GM12891 (cell line): ENCODE data around the gene CCDC159.

Experiments
- DNase-seq: peaks from one replicate; pipeline ENCODE4 v3.0.0; 2011; ENCODE audit warnings: low spot score; ENCODE audit not compliant: insufficient read length
- FAIRE-seq: peaks from 2 replicates; lab custom pipeline; 2011; peaks lifted over from hg19 to GRCh38; lab: Jason Lieb, UNC
- PAX5 ChIP-seq: IDR thresholded peaks from 2 replicates; pipeline ENCODE4 v1.6.1; 2011; ENCODE audit warnings: low read length, moderate library complexity, mild to moderate bottlenecking; ENCODE audit not compliant: insufficient read depth, severe bottlenecking
- POLR2A ChIP-seq: IDR thresholded peaks from 2 replicates; pipeline ENCODE4 v1.6.1; 2011; ENCODE audit warnings: low read depth, low read length, control low read depth
- POLR2AphosphoS5 ChIP-seq: IDR thresholded peaks from 2 replicates; pipeline ENCODE4 v1.6.1; 2011; ENCODE audit warnings: low read depth, low read length, control low read depth
- POU2F2 ChIP-seq: IDR thresholded peaks from 2 replicates; pipeline ENCODE4 v1.6.1; 2011; ENCODE audit warnings: low read depth, mild to moderate bottlenecking, control low read depth, low read length, moderate library complexity
- SPI1 ChIP-seq: IDR thresholded peaks from 2 replicates; pipeline ENCODE4 v1.6.1; 2011; ENCODE audit warnings: low read depth, low read length, control low read depth
- TAF1 ChIP-seq: IDR thresholded peaks from 2 replicates; pipeline ENCODE4 v1.6.1; 2011; ENCODE audit warnings: low read depth, low read length, control low read depth

Gene CCDC159

DNA sequence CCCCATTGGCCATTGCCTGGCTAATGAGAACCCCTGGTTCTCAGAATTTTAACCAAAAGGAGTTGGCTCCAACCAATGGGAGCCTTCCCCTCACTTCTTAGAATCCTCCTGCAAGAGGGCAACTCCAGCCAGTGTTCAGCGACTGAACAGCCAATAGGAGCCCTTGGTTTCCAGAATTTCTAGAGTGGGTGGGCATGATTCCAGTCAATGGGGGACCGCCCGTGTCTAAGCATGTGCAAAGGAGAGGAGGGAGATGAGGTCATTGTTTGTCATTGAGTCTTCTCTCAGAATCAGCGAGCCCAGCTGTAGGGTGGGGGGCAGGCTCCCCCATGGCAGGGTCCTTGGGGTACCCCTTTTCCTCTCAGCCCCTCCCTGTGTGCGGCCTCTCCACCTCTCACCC lies 18.6 kb downstream of the CCDC159 start:
- FAIRE-seq (no peak), DNase-seq (no peak)
- TF ChIP-seq SPI1 (no peak), POLR2A (no peak), PAX5 (no peak), TAF1 (no peak), POU2F2 (no peak), POLR2AphosphoS5 (no peak)

DNA sequence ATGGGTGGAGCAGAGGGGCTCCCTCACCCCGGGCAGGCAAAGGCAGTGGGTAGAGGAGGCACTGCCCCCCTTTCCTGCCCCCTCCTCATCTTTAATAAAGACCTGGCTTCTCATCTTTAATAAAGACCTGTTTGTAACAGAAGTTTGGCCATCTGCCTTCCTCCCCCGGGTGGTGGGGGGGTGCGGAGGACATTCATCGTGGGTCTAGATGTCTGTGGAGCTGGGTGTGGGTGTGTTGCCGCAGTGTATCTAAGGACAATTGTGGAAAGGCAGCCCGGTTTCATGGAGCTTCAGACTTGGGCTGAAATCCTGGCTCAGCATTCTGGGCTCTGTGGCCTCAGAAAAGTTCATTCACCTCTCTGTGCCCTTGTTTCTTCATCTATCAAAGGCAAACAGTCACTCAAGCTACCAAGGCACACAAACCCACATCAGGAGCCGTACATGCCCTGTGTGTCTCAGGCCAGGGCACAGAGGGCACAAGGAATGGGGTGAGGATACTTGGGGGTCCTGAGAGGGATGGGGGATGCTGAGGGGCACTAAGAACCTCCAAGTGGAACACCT lies 19.3 kb downstream of the CCDC159 start:
- FAIRE-seq = no peak
- TF ChIP-seq SPI1 (no peak), TAF1 (no peak), POLR2A (no peak), PAX5 (no peak), POLR2AphosphoS5 (no peak), POU2F2 (no peak)

DNA sequence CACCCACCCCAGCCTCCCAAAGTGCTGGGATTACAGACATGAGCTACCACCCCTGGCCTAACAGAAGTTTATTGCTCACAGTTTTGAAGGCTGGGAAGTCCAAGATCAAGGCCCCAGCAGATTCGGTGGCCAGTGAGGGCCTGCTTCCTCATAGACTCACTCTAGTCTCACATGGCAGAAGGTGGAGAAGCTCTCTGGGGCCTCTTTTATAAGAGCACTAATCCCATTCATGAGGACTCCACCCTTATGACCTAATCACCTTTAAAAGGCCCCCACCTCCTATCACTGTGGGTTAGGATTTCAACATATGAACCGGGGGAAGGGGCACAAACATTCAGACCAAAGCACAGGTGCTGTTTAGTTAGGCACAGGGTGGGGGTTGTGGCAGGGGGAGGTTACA lies 21.2 kb downstream of the CCDC159 start:
- no peak for FAIRE-seq
- DNase-seq = no peak
- TF ChIP-seq POLR2A (no peak), POU2F2 (no peak), SPI1 (no peak), TAF1 (no peak), PAX5 (no peak), POLR2AphosphoS5 (no peak)

More for the DNA sequence above, 19.3 kb downstream of the CCDC159 start:
- no peak for DNase-seq

DNA sequence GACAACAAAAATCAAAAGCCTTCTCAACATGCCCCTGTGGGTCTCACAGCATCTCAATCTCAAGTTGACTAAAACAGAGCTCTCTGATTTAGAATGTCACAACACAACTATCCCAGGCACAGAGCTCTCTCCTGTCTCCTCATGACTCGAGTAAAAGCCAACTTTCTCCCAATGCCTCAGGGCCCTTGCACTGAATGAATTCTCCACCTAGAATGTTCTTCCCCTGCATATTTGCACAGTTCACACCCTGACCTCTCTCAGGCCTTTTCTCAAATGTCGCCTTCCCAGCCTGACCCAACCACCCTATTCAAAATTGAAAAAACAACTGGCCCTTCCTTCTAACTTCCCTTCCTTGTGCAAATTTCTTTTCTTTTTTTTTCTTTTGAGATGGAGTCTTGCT lies 24.4 kb downstream of the CCDC159 start:
- no peak for DNase-seq
- TF ChIP-seq POLR2A = no peak
- no peak for FAIRE-seq

DNA sequence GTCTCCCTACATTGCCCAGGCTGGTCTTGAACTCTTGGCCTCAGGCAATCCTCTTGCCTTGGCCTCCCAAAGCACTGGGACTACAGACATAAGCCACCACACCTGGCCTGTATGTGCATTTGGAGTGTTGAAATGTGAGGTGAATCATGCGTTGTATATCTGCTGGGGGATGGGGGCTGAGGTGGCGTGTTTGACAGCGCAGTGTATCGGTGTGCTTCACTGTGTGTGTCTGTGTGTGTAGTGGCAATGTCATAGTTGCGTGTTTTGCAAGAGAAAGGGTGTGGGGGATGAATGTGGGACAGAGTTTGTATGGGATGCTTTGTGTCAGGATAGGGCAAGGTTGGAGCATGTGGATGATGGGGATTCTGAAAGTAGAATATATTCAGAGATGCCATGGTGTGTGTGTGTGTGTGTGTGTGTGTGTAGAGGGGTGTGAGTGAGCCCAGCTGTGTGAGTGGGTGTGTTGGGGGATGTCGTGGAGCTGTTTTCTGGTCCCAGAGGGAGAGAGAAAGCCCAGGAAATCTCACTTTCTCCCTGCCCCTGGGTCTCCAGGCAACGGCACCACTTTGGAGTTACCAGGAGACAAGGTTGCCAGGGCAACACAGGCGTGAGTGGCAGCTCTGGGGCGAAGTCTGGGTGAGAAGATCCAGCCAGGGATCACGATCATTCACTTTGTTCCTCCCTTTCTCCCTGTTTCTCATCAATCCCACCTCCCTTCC lies 27.0 kb downstream of the CCDC159 start:
- FAIRE-seq (no peak), DNase-seq (no peak)
- TF ChIP-seq POU2F2 = no peak
- no peak for TF ChIP-seq POLR2AphosphoS5

DNA sequence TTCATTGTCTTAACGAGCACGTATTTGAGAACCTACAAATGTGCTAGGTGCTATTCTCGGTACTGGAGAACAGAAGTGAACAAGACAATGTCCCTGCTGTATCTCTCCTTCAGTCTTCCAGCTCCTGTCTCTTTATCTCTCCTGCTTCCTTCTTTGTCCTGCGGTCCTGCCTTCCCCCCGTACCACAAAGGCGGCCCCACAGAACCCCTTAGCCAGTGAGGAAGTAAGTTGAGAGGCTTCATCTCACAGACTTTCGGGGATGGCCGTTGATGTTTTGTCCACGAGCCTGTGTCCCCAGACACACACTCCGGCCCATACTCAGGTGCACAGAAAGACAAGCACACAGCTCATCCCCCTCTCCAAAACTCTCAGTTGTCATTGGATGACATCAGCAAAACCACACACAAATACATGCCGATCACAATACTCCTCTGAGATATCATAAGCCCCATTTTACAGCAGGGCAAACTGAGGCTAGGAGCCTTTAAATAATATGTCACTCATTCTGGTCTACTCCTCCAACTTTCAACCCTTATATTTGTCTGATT lies 27.6 kb downstream of the CCDC159 start:
- no peak for FAIRE-seq

DNA sequence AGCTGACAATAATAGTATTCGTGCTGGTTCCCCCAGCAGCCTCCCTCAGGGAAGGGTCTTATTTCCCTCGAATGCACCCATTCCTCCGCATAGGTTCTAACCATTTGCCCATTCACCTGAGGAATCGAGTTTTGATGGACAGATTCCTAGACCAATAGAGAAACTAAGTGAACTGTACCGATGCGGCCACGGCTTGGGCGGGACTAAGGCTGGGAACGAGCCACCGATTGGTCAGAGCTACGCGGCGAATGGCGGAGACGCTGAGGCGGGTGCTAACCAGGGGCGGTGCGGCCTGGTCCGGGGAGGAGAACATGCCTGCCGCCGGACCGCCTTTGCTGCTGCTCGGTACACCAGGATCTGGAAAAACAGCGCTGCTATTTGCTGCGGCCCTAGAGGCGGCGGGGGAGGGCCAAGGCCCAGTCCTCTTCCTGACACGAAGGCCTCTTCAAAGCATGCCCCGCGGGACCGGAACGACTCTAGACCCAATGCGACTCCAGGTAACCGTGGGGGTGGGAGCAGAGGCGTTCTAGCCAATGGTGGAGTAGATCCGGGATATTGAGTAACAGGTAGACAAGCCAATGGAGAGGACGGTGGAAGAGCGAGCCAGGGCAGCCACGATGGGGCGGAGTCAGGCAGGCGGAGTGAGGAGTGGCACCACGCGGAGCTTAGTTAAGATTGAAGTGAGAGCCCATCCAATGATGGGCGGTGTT lies 28.3 kb downstream of the CCDC159 start, which contains the start of gene SWSAP1:
Gene SWSAP1, plus strand, starts transcription at position 234 of the 710 bp plus-strand sequence. Its CDS starts 15 bp downstream, at position 249.
- TF ChIP-seq POLR2A = peak; percentile 44; the same call in 1 of the 2 replicates
- TF ChIP-seq POU2F2 = no peak; the same call in 1 of the 2 replicates
- TF ChIP-seq PAX5 = no peak
- no peak for TF ChIP-seq TAF1
- peak; percentile 82 for TF ChIP-seq POLR2AphosphoS5
- TF ChIP-seq SPI1 = no peak
- peak; percentile 98 for FAIRE-seq

More for the DNA sequence above, 27.6 kb downstream of the CCDC159 start:
- no peak for DNase-seq
- TF ChIP-seq POLR2A (no peak), POU2F2 (no peak), POLR2AphosphoS5 (no peak), SPI1 (0 out of 2 replicates have a peak, but pooled peaks have one; percentile 10), TAF1 (no peak), PAX5 (no peak)

DNA sequence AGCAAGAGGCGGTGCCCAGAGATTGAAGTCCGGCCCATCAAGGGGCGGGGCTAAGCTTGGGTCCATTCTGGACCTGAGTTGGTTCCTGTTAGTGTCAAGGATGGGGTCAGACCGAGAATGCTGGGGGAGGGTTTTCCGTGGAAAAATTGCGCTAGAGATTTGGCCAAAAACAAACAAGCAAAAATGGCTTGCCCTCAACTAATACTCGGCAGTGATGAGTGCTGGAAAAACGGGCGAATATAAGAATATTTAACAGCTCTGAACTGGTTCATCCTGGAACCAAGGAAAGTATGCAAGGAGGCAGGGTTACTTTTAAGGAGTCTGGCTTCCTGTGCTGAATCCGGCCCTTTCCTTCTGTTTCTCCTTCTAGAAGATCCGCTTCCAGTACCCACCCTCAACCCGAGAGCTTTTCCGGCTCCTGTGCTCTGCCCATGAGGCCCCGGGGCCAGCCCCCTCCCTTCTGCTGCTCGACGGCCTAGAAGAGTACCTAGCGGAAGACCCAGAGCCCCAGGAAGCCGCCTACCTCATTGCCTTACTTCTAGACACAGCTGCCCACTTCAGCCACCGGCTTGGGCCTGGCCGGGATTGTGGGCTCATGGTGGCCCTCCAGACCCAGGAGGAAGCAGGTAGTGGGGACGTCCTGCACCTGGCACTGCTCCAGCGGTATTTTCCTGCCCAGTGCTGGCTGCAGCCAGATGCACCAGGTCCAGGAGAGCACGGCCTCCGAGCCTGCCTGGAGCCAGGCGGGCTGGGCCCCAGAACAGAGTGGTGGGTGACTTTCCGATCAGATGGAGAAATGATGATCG lies 29.0 kb downstream of the CCDC159 start:
- DNase-seq = no peak
- TF ChIP-seq POLR2AphosphoS5 (peak; percentile 52; the same call in 1 of the 2 replicates), POLR2A (peak; percentile 5; the same call in 1 of the 2 replicates), PAX5 (no peak), TAF1 (0 out of 2 replicates have a peak, but pooled peaks have one; percentile 6), SPI1 (no peak), POU2F2 (no peak)
- FAIRE-seq = no peak

More for the DNA sequence above, 28.3 kb downstream of the CCDC159 start, which contains the start of gene SWSAP1:
- peak; percentile 94 for DNase-seq
